Measurements from ENCODE around the gene YRDC. TPM values are rescaled to one million over a fixed set of nuclear protein-coding genes. Genes with fewer than 3 reads are reported as not detected.

The YRDC gene
- total RNA-seq, 1 donor = 8.9 TPM

DNA sequence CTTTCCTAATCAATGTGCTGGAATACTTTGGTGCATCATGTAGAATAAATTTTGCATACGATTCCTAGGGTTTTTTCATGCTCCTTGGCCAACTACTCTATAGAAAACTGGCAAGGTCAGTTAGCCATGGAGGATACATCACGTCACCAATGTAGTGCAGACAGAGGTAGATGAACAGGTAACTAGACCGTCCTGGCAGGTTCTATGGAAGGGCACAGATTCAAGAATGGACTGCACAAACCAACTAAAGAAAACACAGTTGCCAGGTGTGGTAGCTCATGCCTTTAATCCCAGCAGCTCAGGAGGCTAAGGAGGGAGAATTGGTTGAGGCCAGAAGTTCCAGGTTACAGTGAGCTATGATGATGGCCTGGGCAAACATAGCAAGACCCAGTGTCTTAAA is 41.5 kb upstream of the YRDC start:
- DNase-seq (ENCODE audit: low read depth) = no peak
- TF ChIP-seq, protein P1, sequence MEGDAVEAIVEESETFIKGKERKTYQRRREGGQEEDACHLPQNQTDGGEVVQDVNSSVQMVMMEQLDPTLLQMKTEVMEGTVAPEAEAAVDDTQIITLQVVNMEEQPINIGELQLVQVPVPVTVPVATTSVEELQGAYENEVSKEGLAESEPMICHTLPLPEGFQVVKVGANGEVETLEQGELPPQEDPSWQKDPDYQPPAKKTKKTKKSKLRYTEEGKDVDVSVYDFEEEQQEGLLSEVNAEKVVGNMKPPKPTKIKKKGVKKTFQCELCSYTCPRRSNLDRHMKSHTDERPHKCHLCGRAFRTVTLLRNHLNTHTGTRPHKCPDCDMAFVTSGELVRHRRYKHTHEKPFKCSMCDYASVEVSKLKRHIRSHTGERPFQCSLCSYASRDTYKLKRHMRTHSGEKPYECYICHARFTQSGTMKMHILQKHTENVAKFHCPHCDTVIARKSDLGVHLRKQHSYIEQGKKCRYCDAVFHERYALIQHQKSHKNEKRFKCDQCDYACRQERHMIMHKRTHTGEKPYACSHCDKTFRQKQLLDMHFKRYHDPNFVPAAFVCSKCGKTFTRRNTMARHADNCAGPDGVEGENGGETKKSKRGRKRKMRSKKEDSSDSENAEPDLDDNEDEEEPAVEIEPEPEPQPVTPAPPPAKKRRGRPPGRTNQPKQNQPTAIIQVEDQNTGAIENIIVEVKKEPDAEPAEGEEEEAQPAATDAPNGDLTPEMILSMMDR (IDR thresholded peaks at IDR 0.05; ENCODE audit: insufficient read depth, low read length) = no peak
- no peak overlapping the region for H3K4me3 ChIP-seq (ENCODE audit: low read depth, low read length)

DNA sequence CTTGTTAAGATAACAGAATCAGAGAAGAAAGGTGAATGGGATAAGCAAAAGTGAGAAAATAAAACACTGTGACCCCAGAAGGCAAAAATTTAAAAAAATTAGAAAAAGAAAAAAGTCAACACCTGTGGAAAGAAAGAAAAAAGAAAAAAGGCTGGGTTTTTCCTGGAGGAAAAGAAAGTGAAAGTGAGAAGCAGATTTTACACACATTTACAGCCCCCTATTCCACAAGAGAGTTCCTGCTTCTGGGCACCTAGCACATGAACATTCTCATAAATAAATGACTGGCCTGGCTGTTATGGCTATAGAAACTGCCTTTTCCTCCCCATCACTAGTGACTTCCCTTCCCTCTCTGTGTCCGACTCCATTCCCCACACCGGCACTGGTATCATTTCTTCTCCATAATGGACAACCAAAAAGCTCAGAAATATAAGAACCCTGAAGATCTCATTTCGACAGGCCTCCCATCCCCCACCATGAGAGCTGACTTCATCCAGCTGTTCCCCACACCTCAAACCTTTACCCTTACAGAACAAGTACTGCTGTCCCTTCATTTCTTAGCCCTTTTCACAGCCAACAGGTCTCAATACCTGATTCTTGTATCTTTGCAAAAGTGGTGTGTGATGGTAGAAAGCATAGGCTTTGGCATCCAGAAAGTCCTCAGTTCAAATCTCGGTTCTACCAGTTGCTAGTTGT is 38.8 kb upstream of the YRDC start:
- H3K4me3 ChIP-seq (ENCODE audit: low read depth, low read length) = no peak overlapping the region
- no peak for DNase-seq (ENCODE audit: low read depth)
- TF ChIP-seq, protein P1 (IDR thresholded peaks at IDR 0.05; ENCODE audit: insufficient read depth, low read length) = no peak

DNA sequence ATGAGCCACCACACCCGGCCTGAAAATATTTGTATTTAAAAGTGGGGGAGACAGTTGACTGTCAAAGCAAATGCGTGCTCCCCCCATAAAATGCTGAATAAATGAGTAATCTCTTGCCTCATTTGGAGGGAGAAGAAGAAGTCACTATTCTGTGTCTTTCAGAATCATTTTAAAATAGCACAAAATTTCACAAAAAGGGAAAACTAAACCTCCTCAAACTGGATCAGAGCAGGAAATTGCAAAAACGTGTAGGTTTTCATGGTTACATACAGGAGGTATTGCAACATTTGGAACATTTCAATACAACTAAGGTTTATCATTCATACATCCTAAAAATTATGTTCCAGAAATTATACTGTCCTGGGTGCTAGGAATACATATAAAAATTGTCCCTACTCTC is 37.8 kb upstream of the YRDC start:
- TF ChIP-seq, protein P1 (IDR thresholded peaks at IDR 0.05; ENCODE audit: insufficient read depth, low read length) = no peak
- DNase-seq (ENCODE audit: low read depth) = no peak
- no peak overlapping the region for H3K4me3 ChIP-seq (ENCODE audit: low read depth, low read length)

DNA sequence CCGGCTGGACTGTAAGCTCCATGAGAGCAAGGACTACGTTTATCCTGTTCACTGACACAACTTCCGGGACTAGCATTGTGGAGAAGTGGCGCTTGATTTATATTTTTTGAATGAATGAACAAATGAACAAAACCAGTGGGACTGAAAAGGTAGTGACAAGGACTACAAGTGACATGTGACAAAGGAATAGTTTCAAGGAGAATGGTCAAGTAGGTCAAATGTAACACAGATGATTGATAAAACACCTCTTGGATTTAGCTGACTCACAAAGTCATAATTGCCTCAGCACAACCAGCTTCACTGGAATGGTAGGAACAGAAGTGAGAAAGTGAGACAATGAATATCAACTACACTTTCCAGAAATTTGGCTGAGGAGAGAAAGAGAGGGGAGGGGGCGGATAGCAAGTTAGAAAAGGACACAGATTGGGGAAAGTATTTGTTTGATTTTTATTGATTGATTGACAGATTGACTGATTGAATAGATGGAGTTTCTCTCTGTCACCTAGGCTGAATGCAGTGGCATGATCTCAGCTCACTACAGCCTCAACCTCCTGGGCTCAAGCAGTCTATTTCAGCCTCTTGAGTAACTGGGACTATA is 37.1 kb upstream of the YRDC start:
- TF ChIP-seq, protein P1 (IDR thresholded peaks at IDR 0.05; ENCODE audit: insufficient read depth, low read length) = no peak
- no peak overlapping the region for H3K4me3 ChIP-seq (ENCODE audit: low read depth, low read length)

DNA sequence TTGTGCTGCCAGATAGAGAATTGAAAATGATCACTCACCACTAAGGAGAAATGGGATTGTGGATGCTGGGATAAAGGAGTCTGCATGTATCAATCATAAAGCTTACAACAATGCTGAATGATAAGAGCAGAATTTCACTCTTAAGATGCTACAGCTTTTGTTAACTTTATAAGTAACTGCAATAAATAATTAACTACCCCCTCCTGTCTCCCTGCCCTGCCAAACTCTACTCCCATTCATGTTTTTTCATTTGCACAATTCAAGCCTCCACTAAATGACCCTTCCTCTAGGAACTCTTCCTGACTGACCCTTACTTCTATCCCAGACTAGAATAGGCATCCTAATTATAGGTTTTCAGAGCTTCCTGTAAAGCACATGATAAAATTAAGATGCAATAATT is 36.5 kb upstream of the YRDC start:
- no peak overlapping the region for H3K4me3 ChIP-seq (ENCODE audit: low read depth, low read length)
- DNase-seq (ENCODE audit: low read depth) = no peak
- TF ChIP-seq, protein P1 (IDR thresholded peaks at IDR 0.05; ENCODE audit: insufficient read depth, low read length) = no peak

More for the DNA sequence above, 37.1 kb upstream of the YRDC start:
- DNase-seq (ENCODE audit: low read depth) = no peak

DNA sequence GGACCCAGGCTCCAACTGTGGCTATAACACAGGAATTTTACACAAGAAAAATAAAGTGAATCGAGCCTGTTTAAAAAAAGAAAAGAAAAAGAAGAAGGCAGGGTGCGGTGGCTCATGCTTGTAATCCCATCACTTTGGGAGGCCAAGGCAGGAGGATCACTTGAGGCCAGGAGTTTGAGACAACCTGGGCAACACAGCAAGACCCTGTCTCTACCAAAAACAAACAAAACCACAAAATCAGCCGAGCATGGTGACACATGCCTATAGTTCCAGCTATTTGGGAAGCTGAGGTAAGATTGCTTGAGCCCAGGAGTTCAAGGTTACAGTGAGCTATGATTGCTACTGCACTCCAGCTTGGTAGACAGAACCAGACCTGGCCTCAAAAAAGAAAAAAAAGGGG is 33.6 kb upstream of the YRDC start:
- TF ChIP-seq, protein P1 (IDR thresholded peaks at IDR 0.05; ENCODE audit: insufficient read depth, low read length) = no peak
- H3K4me3 ChIP-seq (ENCODE audit: low read depth, low read length) = no peak overlapping the region
- DNase-seq (ENCODE audit: low read depth) = no peak
